Measurements from ENCODE around the gene CDC42SE2. TPM values are rescaled to one million over a fixed set of nuclear protein-coding genes. Genes with fewer than 3 reads are reported as not detected.
"Not testable (repeated sequence)": the region's sequence is repeated elsewhere in the genome, so short reads cannot be mapped to it uniquely, and the experiment has no call there.

Gene CDC42SE2
- total and polyA plus RNA-seq, 2 donors, result 18.6 to 45.5 TPM

- Histone ChIP-seq H3K27ac (ENCODE audit: low read depth) (no peak overlapping the region), H3K4me1 (ENCODE audit: insufficient read depth) (no peaks in the 10 kb centered on the region), H3K4me3 (ENCODE audit: low read depth, low read length) (no peak overlapping the region), H3K36me3 (ENCODE audit: insufficient read depth) (no peaks in the 10 kb centered on the region)
- no peak for DNase-seq (ENCODE audit: extremely low spot score)
- 65% methylated on average over 5 of the region's 5 CpGs for WGBS
Measured at GRCh38 chr5:131393498-131393968, 129.7 kb downstream of the CDC42SE2 start.

GRCh38 chr5:131394128-131394527 lies 130.3 kb downstream of the CDC42SE2 start:
- H3K4me3 ChIP-seq (ENCODE audit: low read depth, low read length), result no peak overlapping the region
- H3K36me3 ChIP-seq (ENCODE audit: insufficient read depth), result no peaks in the 10 kb centered on the region
- no peak overlapping the region for H3K27ac ChIP-seq (ENCODE audit: low read depth)
- 72% methylated on average over 4 of the region's 4 CpGs for WGBS
- no peak for DNase-seq (ENCODE audit: extremely low spot score)
- H3K4me1 ChIP-seq (ENCODE audit: insufficient read depth), result no peaks in the 10 kb centered on the region

- Histone ChIP-seq H3K4me3 (ENCODE audit: low read depth, low read length) (no peak overlapping the region), H3K4me1 (ENCODE audit: insufficient read depth) (no peaks in the 10 kb centered on the region), H3K27ac (ENCODE audit: low read depth) (no peak overlapping the region), H3K36me3 (ENCODE audit: insufficient read depth) (no peaks in the 10 kb centered on the region)
- DNase-seq (ENCODE audit: extremely low spot score), result no peak
- 95% methylated on average over 3 of the region's 3 CpGs for WGBS
Measured at GRCh38 chr5:131396015-131396414, 132.2 kb downstream of the CDC42SE2 start.

GRCh38 chr5:131396630-131397273 lies 132.9 kb downstream of the CDC42SE2 start:
- Histone ChIP-seq H3K4me1 (ENCODE audit: insufficient read depth) (no peaks in the 10 kb centered on the region), H3K4me3 (ENCODE audit: low read depth, low read length) (no peak overlapping the region), H3K27ac (ENCODE audit: low read depth) (no peak overlapping the region), H3K36me3 (ENCODE audit: insufficient read depth) (no peaks in the 10 kb centered on the region)
- no peak for DNase-seq (ENCODE audit: extremely low spot score)
- 84% methylated on average over 5 of the region's 5 CpGs for WGBS

- DNase-seq (ENCODE audit: extremely low spot score); H3K4me1 ChIP-seq (ENCODE audit: insufficient read depth); H3K36me3 ChIP-seq (ENCODE audit: insufficient read depth); H3K27ac ChIP-seq (ENCODE audit: low read depth); H3K4me3 ChIP-seq (ENCODE audit: low read depth, low read length): not testable (repeated sequence)
- WGBS, result 97% methylated on average over 6 of the region's 6 CpGs
Measured at GRCh38 chr5:131399007-131399406, 135.2 kb downstream of the CDC42SE2 start.

GRCh38 chr5:131400585-131400984 lies 136.7 kb downstream of the CDC42SE2 start:
- Histone ChIP-seq H3K36me3 (ENCODE audit: insufficient read depth) (peaks cover 2% of the 10 kb centered on the region), H3K4me3 (ENCODE audit: low read depth, low read length) (no peak overlapping the region), H3K27ac (ENCODE audit: low read depth) (no peak overlapping the region), H3K4me1 (ENCODE audit: insufficient read depth) (no peaks in the 10 kb centered on the region)
- DNase-seq (ENCODE audit: extremely low spot score), result no peak
- 98% methylated on average over 3 of the region's 3 CpGs for WGBS

- H3K36me3 ChIP-seq (ENCODE audit: insufficient read depth), result peaks cover 2% of the 10 kb centered on the region
- 94% methylated on average over 2 of the region's 2 CpGs for WGBS
Measured at GRCh38 chr5:131405674-131406073, 141.8 kb downstream of the CDC42SE2 start.

GRCh38 chr5:131406076-131406475 lies 142.2 kb downstream of the CDC42SE2 start:
- Histone ChIP-seq H3K27ac (ENCODE audit: low read depth) (no peak overlapping the region), H3K36me3 (ENCODE audit: insufficient read depth) (peaks cover 2% of the 10 kb centered on the region), H3K4me1 (ENCODE audit: insufficient read depth) (no peaks in the 10 kb centered on the region), H3K4me3 (ENCODE audit: low read depth, low read length) (no peak overlapping the region)
- 79% methylated on average over 2 of the region's 2 CpGs for WGBS
- no peak for DNase-seq (ENCODE audit: extremely low spot score)

More at GRCh38 chr5:131405674-131406073, 141.8 kb downstream of the CDC42SE2 start:
- Histone ChIP-seq H3K4me3 (ENCODE audit: low read depth, low read length) (no peak overlapping the region), H3K27ac (ENCODE audit: low read depth) (no peak overlapping the region), H3K4me1 (ENCODE audit: insufficient read depth) (no peaks in the 10 kb centered on the region)
- DNase-seq (ENCODE audit: extremely low spot score), result no peak

- H3K27ac ChIP-seq (ENCODE audit: low read depth), result no peak overlapping the region
- H3K4me3 ChIP-seq (ENCODE audit: low read depth, low read length), result no peak overlapping the region
- no peaks in the 10 kb centered on the region for H3K4me1 ChIP-seq (ENCODE audit: insufficient read depth)
- H3K36me3 ChIP-seq (ENCODE audit: insufficient read depth), result peaks cover 2% of the 10 kb centered on the region
- WGBS, result 96% methylated on average over 6 of the region's 6 CpGs
- DNase-seq (ENCODE audit: extremely low spot score), result no peak
Measured at GRCh38 chr5:131406975-131407638, 143.3 kb downstream of the CDC42SE2 start.

- Histone ChIP-seq H3K27ac (ENCODE audit: low read depth) (no peak overlapping the region), H3K36me3 (ENCODE audit: insufficient read depth) (no peaks in the 10 kb centered on the region), H3K4me1 (ENCODE audit: insufficient read depth) (no peaks in the 10 kb centered on the region), H3K4me3 (ENCODE audit: low read depth, low read length) (no peak overlapping the region)
- DNase-seq (ENCODE audit: extremely low spot score), result no peak
- 84% methylated on average over 4 of the region's 4 CpGs for WGBS
Measured at GRCh38 chr5:131413605-131414559, 150.0 kb downstream of the CDC42SE2 start.

- Histone ChIP-seq H3K27ac (ENCODE audit: low read depth) (no peak overlapping the region), H3K4me1 (ENCODE audit: insufficient read depth) (no peaks in the 10 kb centered on the region), H3K4me3 (ENCODE audit: low read depth, low read length) (no peak overlapping the region), H3K36me3 (ENCODE audit: insufficient read depth) (no peaks in the 10 kb centered on the region)
- DNase-seq (ENCODE audit: extremely low spot score), result no peak
- 82% methylated on average over 3 of the region's 3 CpGs for WGBS
Measured at GRCh38 chr5:131416729-131417128, 152.9 kb downstream of the CDC42SE2 start.

- H3K27ac ChIP-seq (ENCODE audit: low read depth), result no peak overlapping the region
- peaks cover 3% of the 10 kb centered on the region for H3K36me3 ChIP-seq (ENCODE audit: insufficient read depth)
- no peaks in the 10 kb centered on the region for H3K4me1 ChIP-seq (ENCODE audit: insufficient read depth)
- peak; percentile 45 for DNase-seq (ENCODE audit: extremely low spot score)
- H3K4me3 ChIP-seq (ENCODE audit: low read depth, low read length), result no peak overlapping the region
- WGBS, result 20% methylated on average over 7 of the region's 7 CpGs
Measured at GRCh38 chr5:131417240-131417869, 153.5 kb downstream of the CDC42SE2 start.

GRCh38 chr5:131418846-131419245 lies 155.0 kb downstream of the CDC42SE2 start:
- WGBS, result 93% methylated on average over 7 of the region's 7 CpGs
- H3K36me3 ChIP-seq (ENCODE audit: insufficient read depth), result peaks cover 7% of the 10 kb centered on the region
- no peak for DNase-seq (ENCODE audit: extremely low spot score)

More at GRCh38 chr5:131418846-131419245, 155.0 kb downstream of the CDC42SE2 start:
- Histone ChIP-seq H3K4me3 (ENCODE audit: low read depth, low read length) (no peak overlapping the region), H3K4me1 (ENCODE audit: insufficient read depth) (no peaks in the 10 kb centered on the region), H3K27ac (ENCODE audit: low read depth) (no peak overlapping the region)

All from urinary bladder (tissue), 4 donors.